GM19397 (cell line): Measurements from ENCODE around the gene ZNF576.
"Not testable (repeated sequence)": the region's sequence is repeated elsewhere in the genome, so short reads cannot be mapped to it uniquely, and the experiment has no call there.

Experiments
- ATAC-seq: cut with Tn5 transposase; IDR thresholded peaks from one replicate; pipeline ENCODE4 v1.9.1; 2021; ENCODE audit warnings: mild to moderate bottlenecking, moderate library complexity; ENCODE audit not compliant: unreplicated experiment

ZNF576 gene

DNA sequence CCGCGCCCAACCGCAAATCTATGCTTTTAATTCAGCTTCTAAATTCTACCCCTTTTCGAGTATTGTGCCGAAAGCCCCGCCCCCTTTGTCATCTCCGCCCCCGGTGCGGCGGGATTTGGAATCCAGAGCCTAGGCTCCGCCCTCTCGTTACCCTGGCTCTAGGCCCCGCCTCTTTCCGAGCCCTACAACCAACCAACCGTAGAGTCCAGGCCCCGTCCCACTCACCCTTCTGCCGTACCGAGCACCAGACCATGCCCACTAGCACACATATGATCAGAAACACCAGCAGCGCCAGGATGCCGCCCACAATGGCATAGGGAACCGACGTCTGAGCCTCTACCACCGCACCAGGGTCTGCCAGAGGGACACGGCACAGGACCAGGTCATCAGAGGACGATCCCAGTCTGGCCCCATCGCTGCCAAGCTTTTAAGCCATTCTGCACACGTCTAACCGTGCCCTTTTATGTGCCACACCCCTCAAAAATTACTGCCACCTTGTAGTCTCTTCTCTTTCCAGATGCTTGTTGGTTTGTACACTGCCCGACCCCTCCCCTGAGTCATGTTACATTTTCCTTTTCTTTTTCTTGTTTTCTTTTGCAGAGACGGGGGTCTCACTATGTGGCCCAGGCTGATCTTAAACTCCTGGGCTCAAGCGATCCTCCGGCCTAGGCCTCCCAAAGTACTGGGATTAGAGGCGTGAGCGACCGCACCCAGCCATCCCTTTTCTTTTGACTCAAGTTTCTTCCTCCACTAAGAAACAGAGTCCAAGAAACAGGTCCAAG, 27.7 kb downstream of the ZNF576 start:
- ATAC-seq = no peak

DNA sequence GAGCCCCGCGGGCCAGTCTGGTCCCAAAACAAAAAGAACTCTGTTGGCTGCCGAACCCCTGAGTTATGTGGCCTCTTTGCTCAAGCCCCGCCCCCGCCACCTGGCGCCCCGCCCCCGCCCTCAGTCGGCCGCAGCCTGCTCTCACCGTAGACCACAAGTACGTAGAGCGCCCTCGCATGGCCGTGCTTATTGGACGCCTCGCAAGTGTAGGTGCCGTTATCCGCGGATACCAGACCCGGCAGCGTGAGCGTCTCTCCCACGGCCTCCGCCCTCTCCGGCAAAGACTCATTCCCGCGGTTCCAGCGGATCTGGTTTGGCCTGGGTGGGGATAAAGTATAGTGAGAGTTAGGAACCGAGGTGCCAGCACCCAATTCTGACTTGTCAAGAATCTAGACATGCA, 28.5 kb downstream of the ZNF576 start:
- ATAC-seq = no peak

- no peak for ATAC-seq
These were observed 29.7 kb downstream of the ZNF576 start for GRCh38 chr19:43625918-43626579.

DNA sequence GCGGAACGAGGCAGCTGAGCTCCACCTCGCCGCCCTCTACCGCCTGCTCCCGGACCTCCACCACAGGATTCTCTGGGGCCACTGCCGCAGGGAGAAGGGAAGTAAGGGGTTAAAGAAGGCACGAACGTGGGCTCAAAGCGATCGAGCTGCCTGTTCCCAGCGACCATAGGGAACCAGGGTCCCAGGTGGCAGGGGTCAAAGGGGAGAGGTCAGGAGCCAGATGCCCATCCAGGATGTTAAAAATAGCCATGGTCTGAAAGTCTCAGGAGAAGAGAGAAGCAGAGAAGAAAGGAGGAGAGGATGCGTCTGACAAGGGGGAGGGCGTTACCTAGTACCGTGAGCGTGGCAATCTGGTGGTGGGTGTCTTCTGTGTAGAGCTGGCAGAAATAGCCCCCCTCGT, 30.4 kb downstream of the ZNF576 start:
- no peak for ATAC-seq

GRCh38 chr19:43628646-43629326, 32.4 kb downstream of the ZNF576 start:
- ATAC-seq = no peak

DNA sequence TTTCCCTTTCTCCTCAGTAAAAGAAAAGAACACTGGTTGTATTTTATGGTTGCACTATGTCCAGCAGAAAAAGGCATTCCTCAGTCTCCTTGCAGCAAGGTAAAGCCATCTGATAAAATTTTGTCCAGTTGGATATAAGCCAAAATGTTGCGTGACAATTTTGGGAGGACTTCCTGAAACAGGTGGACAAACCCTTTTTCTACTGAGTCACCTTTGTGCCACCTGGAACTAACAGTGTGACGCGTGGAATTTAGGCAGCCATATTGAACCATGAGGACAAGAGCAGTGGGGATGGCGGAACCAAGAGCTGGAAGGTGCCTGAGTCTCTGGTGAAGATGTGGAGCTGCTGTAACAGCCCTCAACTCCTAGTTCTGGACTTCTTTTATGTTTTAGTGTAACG, 35.1 kb downstream of the ZNF576 start:
- ATAC-seq = no peak

DNA sequence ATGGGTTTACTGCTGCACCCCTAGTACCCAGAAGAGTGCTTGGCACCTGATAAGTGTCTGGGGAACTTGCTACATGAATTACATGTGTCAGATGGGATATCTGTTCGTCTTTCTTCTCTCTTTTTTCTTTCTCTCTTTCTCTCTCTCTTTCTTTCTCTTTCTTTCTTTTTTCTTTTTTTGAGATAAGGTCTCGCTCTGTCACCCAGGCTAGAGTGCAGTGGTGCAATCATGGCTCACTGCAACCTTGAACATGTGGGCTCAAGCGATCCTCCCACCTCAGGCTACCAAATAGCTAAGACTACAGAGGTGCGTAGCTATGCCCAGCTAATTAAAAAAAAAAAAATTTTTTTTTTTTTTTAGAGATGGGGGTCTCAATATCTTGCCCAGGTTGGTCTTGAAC, 37.1 kb downstream of the ZNF576 start:
- no peak for ATAC-seq

- ATAC-seq = no peak
These were observed 37.7 kb downstream of the ZNF576 start for GRCh38 chr19:43634068-43634467.

DNA sequence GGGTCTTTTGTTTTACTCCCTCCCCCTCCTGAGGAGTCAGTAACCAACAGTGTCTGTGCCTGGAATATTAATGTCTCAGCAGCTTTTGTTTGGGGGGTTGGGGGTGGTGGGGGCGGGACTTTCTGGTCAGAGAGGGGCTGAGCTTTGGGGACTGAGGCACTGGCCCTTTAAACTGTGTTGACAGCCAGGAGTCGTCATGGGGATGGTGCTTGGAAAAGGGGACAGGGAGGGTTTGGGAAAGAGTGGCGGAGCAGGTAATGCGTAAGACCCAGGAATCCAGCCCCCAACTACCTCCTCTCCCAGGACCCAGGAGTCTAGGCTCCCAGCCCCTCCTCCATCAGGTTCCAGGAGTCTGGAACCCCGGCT, 38.1 kb downstream of the ZNF576 start:
- no peak for ATAC-seq

DNA sequence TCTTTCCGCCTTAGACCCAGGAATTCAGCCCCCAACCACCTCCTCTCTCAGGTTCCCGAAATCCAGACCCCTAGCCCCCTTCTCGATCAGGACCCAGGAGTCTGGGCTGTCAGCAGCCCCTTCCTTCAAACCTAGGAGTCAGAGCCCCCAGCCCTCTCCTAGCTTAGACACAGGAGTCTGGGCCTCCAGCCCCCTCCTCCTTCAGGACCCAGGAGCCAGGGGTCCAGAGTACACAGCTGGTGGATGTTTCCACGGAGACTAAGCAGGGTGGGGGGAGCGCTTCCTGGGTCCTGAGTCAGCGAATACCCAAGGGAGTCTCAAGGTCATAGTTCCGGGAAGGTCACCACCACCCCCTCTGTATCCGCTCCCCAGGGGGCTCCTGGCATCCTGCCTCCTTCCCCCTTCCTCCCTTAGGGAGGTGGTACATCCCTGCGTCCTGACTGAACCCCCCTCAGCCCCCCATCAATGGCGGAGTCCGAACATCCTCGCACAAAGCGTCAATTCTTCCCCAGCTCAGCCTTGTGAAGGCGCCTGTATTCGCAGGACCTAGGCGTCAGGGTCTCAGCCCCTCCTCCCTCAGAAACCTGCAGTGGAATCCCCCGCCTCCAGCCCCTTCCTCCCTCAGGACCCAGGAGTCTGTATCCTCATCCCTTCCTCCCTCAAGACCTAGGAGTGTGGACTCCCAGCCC, 38.6 kb downstream of the ZNF576 start:
- no peak for ATAC-seq

- ATAC-seq = not testable (repeated sequence)
These were observed 39.2 kb downstream of the ZNF576 start for GRCh38 chr19:43635561-43635940.

DNA sequence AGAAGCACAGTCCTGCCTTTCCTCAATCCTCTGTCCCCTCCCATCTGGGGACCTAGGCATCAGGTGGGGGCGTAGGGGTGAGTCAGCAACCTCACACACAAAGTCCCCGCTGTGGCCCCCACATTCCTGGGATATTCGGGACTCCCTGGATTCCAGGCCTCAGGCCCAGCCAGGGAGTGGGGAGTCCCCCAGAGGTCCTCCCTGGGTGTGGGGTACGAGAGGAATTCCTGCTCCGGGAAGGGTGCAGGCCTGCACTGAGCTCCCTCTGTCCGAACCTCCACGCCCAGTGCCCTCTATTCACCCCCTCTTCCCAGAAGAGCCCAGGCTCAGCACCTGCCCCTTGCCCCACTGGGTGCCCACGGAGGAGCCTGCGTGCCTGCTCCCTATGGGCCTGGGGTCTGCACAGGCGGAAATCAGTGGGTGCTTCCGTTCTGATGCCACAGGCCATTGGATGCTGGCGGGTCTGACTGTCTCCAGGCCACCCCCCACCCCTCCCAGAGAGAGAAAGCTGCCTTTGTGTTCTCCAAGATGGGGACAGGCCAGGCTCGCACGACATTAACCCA, 39.8 kb downstream of the ZNF576 start:
- no peak for ATAC-seq

DNA sequence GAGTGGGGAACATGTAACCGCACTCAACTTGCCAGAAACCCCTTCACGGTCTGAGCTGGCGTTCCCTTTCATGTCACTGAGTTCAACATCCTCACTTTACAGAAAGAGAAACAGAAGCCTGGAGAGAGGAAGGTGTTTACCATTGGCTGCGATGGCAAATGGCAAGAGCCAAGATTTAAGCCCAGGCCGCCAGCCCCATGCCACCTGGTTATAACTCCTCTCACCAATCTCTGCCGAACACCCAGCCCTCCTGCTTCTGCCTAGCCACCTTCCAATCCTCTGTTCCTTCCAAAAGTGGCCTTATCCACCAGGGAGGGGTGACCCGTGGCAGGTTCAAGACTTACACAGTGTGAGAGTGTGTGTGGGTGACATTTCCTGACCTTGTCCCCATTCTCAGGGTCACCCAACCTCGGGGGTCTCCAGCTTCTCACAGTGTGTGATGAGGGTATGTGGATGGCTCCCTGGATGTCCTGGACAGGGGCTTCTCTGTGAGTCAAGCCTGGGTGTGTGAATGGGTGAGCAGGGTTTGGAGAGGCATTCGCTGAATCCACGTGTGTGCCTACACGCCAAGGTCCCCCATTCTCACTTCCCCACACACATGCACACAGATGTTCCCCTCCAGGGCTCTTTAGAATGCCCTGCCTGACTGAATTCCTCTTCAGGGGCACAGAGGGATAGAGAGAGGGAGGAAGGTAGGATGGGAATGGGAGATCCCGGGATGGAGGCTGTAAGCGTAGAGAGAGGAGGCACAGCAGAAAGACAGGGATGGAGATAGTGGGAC, 42.0 kb downstream of the ZNF576 start:
- no peak for ATAC-seq

DNA sequence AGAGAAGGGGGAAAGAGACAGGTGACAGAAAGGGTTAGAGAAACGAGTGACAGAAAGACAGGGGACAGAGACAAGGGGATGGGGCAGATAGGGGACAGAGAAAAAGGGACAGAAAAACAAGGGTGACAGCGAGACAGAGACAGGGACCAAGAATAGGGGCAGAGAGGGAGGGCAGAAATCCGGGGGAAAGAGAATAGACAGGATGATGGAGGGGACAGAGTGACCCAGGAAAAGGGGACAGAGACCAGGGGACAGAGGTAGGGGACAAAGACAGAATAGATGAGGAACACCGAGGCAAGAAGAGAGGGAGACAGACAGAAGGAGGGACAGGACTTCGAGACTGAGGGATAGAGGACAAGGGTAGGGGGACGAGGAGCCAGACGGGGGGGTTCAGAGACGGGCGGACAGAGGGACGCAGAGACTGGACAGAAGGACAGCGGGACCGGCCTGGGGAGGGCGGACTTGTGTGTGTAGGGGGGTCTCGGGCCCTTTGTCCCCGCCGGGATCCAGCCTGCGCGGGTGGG, 42.7 kb downstream of the ZNF576 start:
- no peak for ATAC-seq

- no peak for ATAC-seq
These were observed 43.4 kb downstream of the ZNF576 start, which contains the start of gene CADM4 for GRCh38 chr19:43639519-43640423. CADM4 (minus strand) TSS chr19:43639850; CDS start chr19:43639790, 60 bp downstream.

DNA sequence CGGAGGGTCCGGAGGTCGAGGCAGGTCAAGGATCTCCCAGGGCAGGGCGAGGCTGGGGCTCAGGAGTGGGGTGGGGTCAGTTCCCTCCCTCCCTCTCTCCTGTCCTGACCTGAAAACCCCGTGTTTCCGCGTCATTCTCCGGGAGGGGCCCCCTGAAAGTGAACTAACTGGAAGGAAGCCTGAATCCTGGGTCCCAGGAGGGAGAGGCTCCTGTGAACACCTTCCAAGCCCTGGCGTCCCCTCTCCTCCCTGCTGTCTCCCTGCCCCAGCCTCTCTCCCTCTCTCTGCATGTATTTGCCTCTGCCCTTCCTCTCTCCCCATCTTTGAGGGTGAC, 44.0 kb downstream of the ZNF576 start:
- ATAC-seq = no peak

GRCh38 chr19:43641333-43641732, 44.9 kb downstream of the ZNF576 start:
- no peak for ATAC-seq

- ATAC-seq = no peak
These were observed 46.1 kb downstream of the ZNF576 start for GRCh38 chr19:43642531-43642930.

- no peak for ATAC-seq
These were observed 46.9 kb downstream of the ZNF576 start for GRCh38 chr19:43643326-43643725.
